T1000 (cell line): ENCODE results near the gene UPK3BL1.
"Not testable (repeated sequence)": the region's sequence is repeated elsewhere in the genome, so short reads cannot be mapped to it uniquely, and the experiment has no call there.

Source experiments
- DNase-seq: peaks from one replicate; lab custom pipeline; 2025; ENCODE audit warnings: mixed read lengths; lab: John Stamatoyannopoulos, UW

The UPK3BL1 gene

DNA sequence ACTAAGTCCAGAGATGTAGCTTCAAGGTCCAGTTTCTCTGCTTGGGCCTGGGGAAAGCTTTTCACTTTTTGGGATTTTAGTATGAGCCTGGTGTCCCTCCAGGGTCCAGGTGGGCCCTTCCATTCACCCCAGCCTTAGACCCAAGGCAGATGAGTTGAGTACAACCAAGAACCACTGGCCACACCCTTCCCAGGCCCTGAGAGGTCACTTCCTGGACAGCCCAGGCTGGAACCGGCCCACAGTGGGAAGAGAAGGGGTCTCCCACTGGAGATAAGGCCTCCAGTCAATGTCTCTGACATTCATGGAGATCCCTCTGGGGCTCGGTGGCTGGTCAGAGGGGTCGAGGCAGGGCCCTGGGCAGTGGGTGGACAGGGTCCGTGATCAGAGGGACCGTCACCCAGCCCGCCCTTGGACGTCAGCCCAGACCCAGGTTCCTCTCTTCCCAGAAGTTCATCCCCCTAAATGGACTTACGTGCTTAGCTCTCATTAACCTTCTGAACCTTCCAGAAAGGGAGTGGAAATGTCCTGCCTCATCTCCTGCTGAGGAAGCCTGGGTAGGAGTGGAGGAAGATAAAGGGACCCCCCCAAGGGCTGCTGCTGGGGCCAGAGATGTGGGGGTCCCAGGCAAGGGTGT, 15.2 kb downstream of the UPK3BL1 start:
- not testable (repeated sequence) for DNase-seq

- DNase-seq = not testable (repeated sequence)
Observed at GRCh38 chr7:102618122-102618521, 24.5 kb downstream of the UPK3BL1 start.

- not testable (repeated sequence) for DNase-seq
Observed at GRCh38 chr7:102616507-102617125, 26.0 kb downstream of the UPK3BL1 start, which contains the start of gene RASA4. TSS of gene RASA4 (minus strand) at chr7:102616756. CDS start at chr7:102616689, 67 bp downstream.

- not testable (repeated sequence) for DNase-seq
Observed at GRCh38 chr7:102615930-102616329, 26.7 kb downstream of the UPK3BL1 start.

GRCh38 chr7:102614873-102615272, 27.7 kb downstream of the UPK3BL1 start:
- DNase-seq = not testable (repeated sequence)

DNA sequence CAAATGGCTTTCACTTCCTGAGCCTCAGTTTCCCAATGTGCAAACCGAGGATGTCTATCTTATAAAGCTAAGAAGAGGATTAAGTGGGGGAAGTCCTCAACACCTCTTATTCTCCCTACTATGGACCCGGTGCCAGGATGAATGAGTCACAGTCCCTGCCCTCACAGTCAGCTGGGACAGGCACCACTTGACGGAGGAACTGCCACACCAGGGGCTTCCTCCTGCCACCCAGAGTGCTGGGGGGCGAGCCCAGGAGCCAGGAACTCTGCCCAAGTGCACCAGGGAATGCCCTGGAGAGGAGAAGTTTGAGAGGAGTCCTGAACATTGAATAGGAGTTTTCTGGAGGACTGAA, 28.3 kb downstream of the UPK3BL1 start:
- DNase-seq = not testable (repeated sequence)

- DNase-seq = not testable (repeated sequence)
Observed at GRCh38 chr7:102613575-102614345, 28.8 kb downstream of the UPK3BL1 start.

DNA sequence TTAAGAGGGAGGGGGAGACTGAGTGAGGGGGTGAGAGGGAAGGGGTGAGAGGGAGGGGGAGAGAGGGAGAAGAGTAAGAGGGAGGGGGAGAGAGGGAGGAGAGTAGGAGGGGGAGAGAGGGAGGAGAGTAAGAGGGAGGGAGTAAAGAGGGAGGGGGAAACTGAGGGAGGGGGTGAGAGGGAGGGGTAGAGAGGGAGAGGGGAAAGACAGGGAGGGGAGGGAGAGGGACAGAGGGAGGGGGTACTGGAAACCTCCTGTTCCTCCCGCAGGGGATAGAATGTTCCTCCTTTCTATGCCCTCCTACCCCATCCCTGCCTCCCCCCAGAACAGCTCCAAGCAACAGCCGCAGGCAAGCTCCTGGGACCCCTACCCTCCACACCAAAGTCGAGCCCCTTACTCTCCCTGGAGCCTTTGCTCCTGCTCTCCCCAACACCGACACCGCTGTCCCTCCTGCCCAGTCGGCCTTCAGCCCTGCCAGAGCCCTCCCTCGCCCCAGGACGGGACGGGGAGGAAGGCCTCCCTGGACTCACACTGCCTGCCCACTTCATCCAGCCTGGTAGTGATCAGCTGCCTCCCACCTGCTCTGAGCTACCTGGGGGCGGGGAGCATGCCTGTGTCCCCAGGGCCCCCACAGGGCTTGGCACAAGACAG, 30.8 kb downstream of the UPK3BL1 start:
- DNase-seq = not testable (repeated sequence)

- not testable (repeated sequence) for DNase-seq
Observed at GRCh38 chr7:102611013-102611674, 31.4 kb downstream of the UPK3BL1 start.

DNA sequence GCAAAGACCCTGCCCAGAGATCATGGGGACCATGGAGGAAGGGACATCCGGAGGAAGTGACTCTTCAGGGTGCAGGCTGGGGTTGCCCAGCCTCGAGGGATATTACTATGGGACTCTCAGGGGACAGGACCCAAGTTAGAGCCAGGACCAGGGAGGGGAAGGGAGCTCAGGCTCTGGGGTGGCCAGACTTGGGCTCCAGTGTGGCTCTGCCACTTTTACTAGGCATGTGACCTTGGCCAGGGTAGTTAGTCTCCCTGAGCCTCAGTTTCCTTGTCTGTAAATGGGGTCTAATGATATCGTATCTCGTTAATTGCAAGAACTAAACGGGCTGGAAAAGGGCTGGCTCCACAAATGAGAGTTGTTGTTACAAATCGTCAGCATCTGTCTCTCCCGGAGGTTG, 32.1 kb downstream of the UPK3BL1 start:
- not testable (repeated sequence) for DNase-seq

DNA sequence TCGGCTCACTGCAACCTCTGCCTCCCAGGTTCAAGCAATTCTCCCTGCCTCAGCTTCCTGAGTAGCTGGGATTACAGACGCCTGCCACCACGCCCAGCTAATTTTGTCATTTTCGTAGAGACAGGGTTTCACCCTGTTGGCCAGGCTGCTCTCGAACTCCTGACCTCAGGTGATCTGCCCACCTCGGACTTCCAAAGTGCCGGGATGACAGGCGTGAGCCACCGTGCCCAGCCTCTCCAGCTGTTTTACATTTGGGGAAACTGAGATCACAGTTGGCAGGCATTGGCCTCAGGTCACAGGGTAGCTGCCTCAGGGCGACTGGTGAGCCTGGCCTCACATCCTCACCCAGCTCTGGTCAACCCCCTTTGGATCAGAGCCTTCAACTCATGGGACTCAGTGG, 32.9 kb downstream of the UPK3BL1 start:
- DNase-seq = not testable (repeated sequence)

DNA sequence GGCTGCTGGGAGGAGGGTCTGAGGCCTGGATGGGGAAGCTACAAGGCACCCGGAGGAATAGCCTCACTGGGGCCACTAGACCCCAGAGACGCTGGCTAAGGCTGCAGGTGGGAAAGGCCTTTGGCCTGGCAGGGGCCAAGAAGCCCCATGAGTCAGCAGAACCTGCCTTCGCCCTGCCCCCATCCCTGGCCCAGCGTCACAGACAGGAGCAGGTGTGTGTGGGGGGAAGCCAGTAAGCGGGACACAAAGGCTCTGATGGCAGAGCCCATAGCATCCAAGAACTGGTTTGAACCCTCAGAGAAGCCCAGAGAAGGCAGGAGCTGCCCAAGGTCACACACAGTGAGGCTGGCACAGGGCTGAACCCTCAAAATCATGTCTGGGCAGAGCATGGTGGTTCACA, 35.7 kb downstream of the UPK3BL1 start:
- DNase-seq = not testable (repeated sequence)

GRCh38 chr7:102604431-102605145, 38.0 kb downstream of the UPK3BL1 start:
- not testable (repeated sequence) for DNase-seq

GRCh38 chr7:102602317-102602716, 40.3 kb downstream of the UPK3BL1 start:
- not testable (repeated sequence) for DNase-seq

GRCh38 chr7:102599699-102600098, 42.9 kb downstream of the UPK3BL1 start:
- DNase-seq = not testable (repeated sequence)

GRCh38 chr7:102596036-102596435, 46.6 kb downstream of the UPK3BL1 start:
- DNase-seq = not testable (repeated sequence)

- not testable (repeated sequence) for DNase-seq
Observed at GRCh38 chr7:102593637-102594334, 48.8 kb downstream of the UPK3BL1 start.

GRCh38 chr7:102592477-102593019, 50.0 kb downstream of the UPK3BL1 start:
- DNase-seq = not testable (repeated sequence)

GRCh38 chr7:102589857-102590256, 52.7 kb downstream of the UPK3BL1 start:
- DNase-seq = not testable (repeated sequence)
